Measurements from ENCODE around the gene LIN7C. TPM values are rescaled to one million over a fixed set of nuclear protein-coding genes. Genes with fewer than 3 reads are reported as not detected.

The LIN7C gene
- total and polyA plus RNA-seq, 9 of the 15 experiments (the other 6 are each of a cell fraction or from before 2014, with no cell fraction given) = 10.8 to 52.7 (median 21.5) TPM

GRCh38 chr11:27512238-27512637 is 5.7 kb upstream of the LIN7C start:
- H3K4me3 ChIP-seq = no peak overlapping the region
- H3K27ac ChIP-seq (ENCODE audit: extremely low read depth, low read depth, low read length) = no peak overlapping the region
- H3K4me1 ChIP-seq (replicated peaks in 1 of 2; ENCODE audit: control insufficient read depth in 2 of 2, insufficient read depth in 2 of 2, low read length in 2 of 2) = peaks cover 4% of the 10 kb centered on the region in 2 experiments; a peak in 4 of 5 replicates
- peaks cover 4% of the 10 kb centered on the region; the same call in 1 of the 3 replicates for H3K79me2 ChIP-seq (ENCODE audit: control insufficient read depth, insufficient read depth, low read length)
- H4K20me1 ChIP-seq (replicated peaks; ENCODE audit: control insufficient read depth, insufficient read depth, low read length) = no peaks in the 10 kb centered on the region; the same call in 1 of the 2 replicates
- no peaks in the 10 kb centered on the region for H3K27me3 ChIP-seq (ENCODE audit: control insufficient read depth in 2 of 2, insufficient read depth in 2 of 2, low read length in 2 of 2)
- H2AFZ ChIP-seq (ENCODE audit: low read depth, low read length) = no peak overlapping the region
- H3K4me2 ChIP-seq (ENCODE audit: insufficient read depth, low read length) = no peak overlapping the region
- no peaks in the 10 kb centered on the region for H3K36me3 ChIP-seq (ENCODE audit: control insufficient read depth, insufficient read depth, low read length)
- FAIRE-seq (no peak), ATAC-seq (no peak; the same call in 2 of the 3 replicates), DNase-seq (ENCODE audit: extremely low read depth in 1 of 4, low spot score in 3 of 4) (no peak)
- POLR2A ChIA-PET = no interaction called here
- no TSS peak for BruUV-seq (replicated peaks)
- H3K9me1 ChIP-seq (ENCODE audit: control insufficient read depth, insufficient read depth, low read length) = no peaks in the 10 kb centered on the region
- in situ Hi-C loops (cut with MboI) (no loop called here), intact Hi-C loops (cut with micrococcal nuclease) (no loop called here)
- no peak overlapping the region for H3K9ac ChIP-seq (ENCODE audit: insufficient read depth in 1 of 2, low read depth in 2 of 2, low read length in 2 of 2)
- no peaks in the 10 kb centered on the region for H3K9me3 ChIP-seq (replicated peaks; ENCODE audit: control insufficient read depth, insufficient read depth, low read depth, low read length)
- CTCF ChIA-PET (ENCODE audit: low intra/inter-chr PET ratio) = no interaction called here
- 17% methylated on average over 3 of the region's 3 CpGs for WGBS (ENCODE audit: insufficient coverage, low coverage, missing lambda C conversion rate)
- no peak for TF ChIP-seq CAMTA2 (CRISPR knock-in tag; conservative IDR thresholded peaks at IDR 0.05)
- no peak for TF ChIP-seq ZBTB7A (IDR thresholded peaks at IDR 0.05; ENCODE audit: borderline replicate concordance, control insufficient read depth, low read depth, low read length)
- TF ChIP-seq PATZ1 (CRISPR knock-in tag; IDR thresholded peaks at IDR 0.05; ENCODE audit: borderline replicate concordance) = no peak
- TF ChIP-seq AFF1 (IDR thresholded peaks at IDR 0.05; ENCODE audit: low read depth in 1 of 2, partially characterized antibody in 2 of 2) = no peak
- TF ChIP-seq ATF7 (IDR thresholded peaks at IDR 0.05) = no peak
- no peak for TF ChIP-seq ZNF77 (CRISPR knock-in tag; IDR thresholded peaks at IDR 0.05)
- TF ChIP-seq ZKSCAN3 (CRISPR knock-in tag; IDR thresholded peaks at IDR 0.05) = no peak
- TF ChIP-seq MEF2D (tag; conservative IDR thresholded peaks at IDR 0.05; ENCODE audit: low read depth) = no peak
- TF ChIP-seq GATAD2A (IDR thresholded peaks at IDR 0.05) = no peak
- TF ChIP-seq ZMIZ1 (IDR thresholded peaks at IDR 0.05; ENCODE audit: low read depth in 2 of 2, low read length in 2 of 2) = no peak
- no peak for TF ChIP-seq NFYB (IDR thresholded peaks at IDR 0.05; ENCODE audit: extremely low read depth, insufficient read length)
- TF ChIP-seq ZNF395 (CRISPR knock-in tag; IDR thresholded peaks at IDR 0.05) = no peak
